HG03045 (cell line): Measurements from ENCODE around the gene RAB37.

ENCODE experiments used
- ATAC-seq: cut with Tn5 transposase; IDR thresholded peaks from one replicate; pipeline ENCODE4 v1.9.1; 2021; ENCODE audit warnings: mild to moderate bottlenecking, moderate library complexity; ENCODE audit not compliant: unreplicated experiment

RAB37 gene

GRCh38 chr17:74736513-74737298, at the start of gene RAB37:
Gene RAB37 (plus strand): TSS chr17:74737256. CDS start chr17:74737273, 17 bp downstream.
- ATAC-seq: no peak

- ATAC-seq: no peak
These were observed 49.2 kb upstream of the RAB37 start for GRCh38 chr17:74687886-74688285.

- no peak for ATAC-seq
These were observed 46.6 kb upstream of the RAB37 start for GRCh38 chr17:74690409-74690825.

- ATAC-seq: no peak
These were observed 45.9 kb upstream of the RAB37 start for GRCh38 chr17:74691151-74691550.

- ATAC-seq: no peak
These were observed 43.0 kb upstream of the RAB37 start for GRCh38 chr17:74694081-74694480.

GRCh38 chr17:74695629-74696028, 41.4 kb upstream of the RAB37 start:
- no peak for ATAC-seq

- no peak for ATAC-seq
These were observed 39.5 kb upstream of the RAB37 start for GRCh38 chr17:74697515-74697914.

GRCh38 chr17:74698069-74698468, 39.0 kb upstream of the RAB37 start:
- no peak for ATAC-seq

GRCh38 chr17:74699236-74699635, 37.8 kb upstream of the RAB37 start:
- ATAC-seq: no peak

GRCh38 chr17:74702116-74702871, 34.8 kb upstream of the RAB37 start:
- ATAC-seq: no peak

- no peak for ATAC-seq
These were observed 33.7 kb upstream of the RAB37 start for GRCh38 chr17:74703311-74703710.

- no peak for ATAC-seq
These were observed 32.5 kb upstream of the RAB37 start for GRCh38 chr17:74704544-74704943.

GRCh38 chr17:74711058-74711824, 25.8 kb upstream of the RAB37 start:
- ATAC-seq: no peak

- no peak for ATAC-seq
These were observed 24.8 kb upstream of the RAB37 start for GRCh38 chr17:74712301-74712700.

- ATAC-seq: no peak
These were observed 24.3 kb upstream of the RAB37 start, which contains the start of gene CD300LF for GRCh38 chr17:74712756-74713155. Gene CD300LF (minus strand): TSS chr17:74712923. CDS start chr17:74712866, 57 bp downstream.

GRCh38 chr17:74713171-74713755, 23.8 kb upstream of the RAB37 start:
- no peak for ATAC-seq

GRCh38 chr17:74715144-74715543, 21.9 kb upstream of the RAB37 start:
- ATAC-seq: no peak

- ATAC-seq: no peak
These were observed 16.6 kb upstream of the RAB37 start for GRCh38 chr17:74720506-74720905.

- ATAC-seq: no peak
These were observed 14.3 kb upstream of the RAB37 start for GRCh38 chr17:74722782-74723181.

GRCh38 chr17:74723891-74724290, 13.2 kb upstream of the RAB37 start:
- ATAC-seq: no peak

- no peak for ATAC-seq
These were observed 11.9 kb upstream of the RAB37 start for GRCh38 chr17:74725111-74725510.
